Aortic smooth muscle cell (primary cell): ENCODE results near the gene POLR3K. TPM values are rescaled to one million over a fixed set of nuclear protein-coding genes. Genes with fewer than 3 reads are reported as not detected.

Source experiments
- total RNA-seq: library from RNA; depleted of rRNA; stranded (reverse); fragments of >200 nt; gene quantifications from 2 replicates; pipeline ENCODE4 v1.2.3, GENCODE V29; 2014

POLR3K gene
- 3.9 and 6.9 TPM in 2 replicates for total RNA-seq

DNA sequence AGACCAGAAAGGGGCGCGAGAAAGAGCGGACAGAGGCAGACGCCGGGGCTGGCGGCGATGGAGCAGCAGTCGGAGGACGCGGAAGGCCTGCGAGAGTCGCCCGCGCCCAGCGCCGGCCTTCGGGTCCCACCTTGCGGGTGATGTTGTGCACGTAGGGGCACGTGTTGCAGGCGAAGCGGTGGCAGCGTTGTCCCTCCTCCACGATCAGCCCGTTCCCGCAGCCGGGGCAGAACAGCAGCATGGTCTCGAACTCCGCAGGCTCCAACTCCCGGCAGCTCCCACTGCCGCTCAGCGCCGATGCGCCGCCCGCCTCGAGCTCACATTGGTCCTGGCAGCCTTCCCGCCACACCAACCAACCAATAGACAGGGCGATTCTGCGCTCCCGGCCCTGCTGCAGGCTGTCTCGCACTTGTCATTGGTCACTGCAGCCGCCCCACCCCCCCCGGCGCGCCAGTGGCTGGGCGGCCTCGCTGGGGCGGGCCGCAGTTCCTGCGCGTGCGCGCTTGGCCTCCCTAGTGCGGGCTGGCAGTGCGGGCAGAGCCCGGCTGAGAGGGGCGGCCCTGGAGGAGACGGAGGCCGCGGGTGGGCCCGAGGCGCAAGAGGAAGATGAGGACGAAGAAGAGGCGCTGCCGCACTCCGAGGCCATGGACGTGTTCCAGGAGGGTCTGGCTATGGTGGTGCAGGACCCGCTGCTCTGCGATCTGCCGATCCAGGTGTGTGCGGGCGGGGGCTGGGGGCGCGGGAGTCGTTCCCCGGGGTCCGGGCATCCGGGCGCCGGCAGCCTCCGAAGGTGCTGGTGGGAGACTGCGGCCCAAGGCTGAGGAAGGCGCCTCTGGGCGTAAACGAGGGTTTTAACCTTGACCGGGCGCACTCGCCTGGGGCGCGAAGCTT is at the start of gene POLR3K, which contains the start of gene SNRNP25:
POLR3K (minus strand) TSS at position 263 of the 891 bp plus-strand sequence; CDS start at position 241, 22 bp downstream.
SNRNP25 (plus strand) TSS at position 483 of the 891 bp plus-strand sequence; CDS start at position 672, 189 bp downstream.

DNA sequence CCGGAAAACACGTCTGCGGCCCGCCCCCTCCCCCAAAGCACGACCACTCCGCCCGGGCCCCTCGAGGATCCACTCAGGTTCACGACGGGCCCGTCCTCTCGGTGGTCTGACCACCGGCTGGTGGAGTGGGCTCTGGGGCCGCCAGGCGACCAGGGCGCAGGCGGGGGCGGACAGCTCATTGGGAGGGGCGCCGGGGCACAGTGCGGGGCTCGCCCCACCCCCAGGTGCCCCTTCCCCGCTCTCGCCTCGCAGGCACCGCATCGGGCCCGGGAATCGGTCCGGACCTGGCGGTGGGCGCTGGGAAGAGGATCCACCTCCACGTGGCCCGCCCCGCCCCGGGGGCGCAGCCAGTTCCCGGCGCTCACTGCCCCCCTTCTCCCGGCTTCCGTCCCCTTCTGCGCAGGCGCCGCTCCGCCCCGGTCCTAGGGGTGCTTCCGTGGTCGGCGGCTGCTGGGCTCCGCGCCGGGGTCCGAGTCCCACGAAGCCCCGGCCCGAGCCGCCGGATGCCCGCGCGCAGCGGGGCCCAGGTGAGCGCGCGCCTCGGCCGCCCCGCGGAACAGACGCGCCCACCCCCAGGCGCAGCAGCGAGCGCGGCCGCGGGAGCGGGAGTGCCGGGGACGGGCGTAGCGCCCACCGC is 24.5 kb upstream of the POLR3K start, which contains the start of gene MPG:
MPG (plus strand) TSS at position 419 of the 637 bp plus-strand sequence; CDS start at position 504, 85 bp downstream.

DNA sequence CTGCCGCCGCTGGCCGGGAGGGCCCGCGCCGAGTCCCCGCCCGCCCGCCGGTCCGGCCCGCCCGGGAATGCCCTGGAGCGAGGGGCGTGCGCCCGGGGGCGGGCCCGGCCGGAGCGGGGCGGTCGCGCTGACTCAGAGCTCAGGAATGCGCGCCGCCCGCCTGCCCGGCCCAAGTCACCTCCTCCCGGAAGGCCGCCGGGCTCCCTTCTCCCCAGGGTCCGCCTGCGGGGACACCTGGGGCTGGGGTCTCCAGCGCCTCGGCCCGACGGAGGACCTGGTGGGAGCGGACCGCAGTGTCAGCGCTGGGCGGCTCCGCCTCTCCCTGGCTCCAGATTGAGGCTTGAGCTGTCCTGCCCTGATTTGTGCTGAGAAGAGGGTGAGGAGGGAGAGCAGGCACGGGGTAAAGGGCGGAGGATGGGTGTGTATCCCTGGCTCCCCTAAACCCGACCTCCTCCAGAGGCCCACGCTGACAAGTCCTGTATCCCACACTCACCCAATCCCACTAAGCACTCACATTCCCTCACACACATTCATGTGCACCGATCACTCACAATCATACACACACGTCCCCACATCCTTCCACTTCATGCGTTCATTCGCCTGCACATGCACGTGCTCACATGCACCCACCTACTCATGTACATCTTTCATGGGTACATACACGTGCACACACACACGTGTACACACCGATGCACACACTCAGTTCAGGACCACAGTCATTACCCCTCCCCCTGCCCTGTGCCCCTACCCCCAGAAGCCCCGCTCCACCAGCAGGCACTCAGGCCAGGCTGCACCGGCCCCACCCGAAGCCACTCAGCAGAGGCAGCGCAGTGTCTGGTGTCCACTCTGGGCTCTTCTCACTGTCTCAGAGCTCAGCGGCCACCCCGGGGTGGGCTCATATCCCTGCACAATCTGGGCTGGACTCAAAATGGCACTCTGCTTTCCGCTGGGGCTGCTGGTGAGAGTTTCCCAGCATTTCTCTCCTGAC is 19.4 kb upstream of the POLR3K start, which contains the start of gene RHBDF1:
RHBDF1 (minus strand) TSS at position 71 of the 988 bp plus-strand sequence. CDS start 7,616 bp downstream, outside the sequence.

Other genes with a start within 250 kb of the POLR3K start
- gene SNRNP25, start 220 bp upstream of the POLR3K start, total RNA-seq, result 21.2 and 26.8 TPM in 2 replicates
- 112 and 122 TPM in 2 replicates for gene RHBDF1, start 19.0 kb upstream of the POLR3K start, total RNA-seq
- gene MPG, start 24.6 kb upstream of the POLR3K start, total RNA-seq, result 196 and 229 TPM in 2 replicates
- 7.1 and 9.0 TPM in 2 replicates for gene NPRL3, start 85.1 kb upstream of the POLR3K start, total RNA-seq
- not detected in 2 replicates for gene HBZ, start 99.0 kb upstream of the POLR3K start, total RNA-seq
- gene HBM, start 112.4 kb upstream of the POLR3K start, total RNA-seq, result not detected in 2 replicates
- gene HBA2, start 119.3 kb upstream of the POLR3K start, total RNA-seq, result not detected in 2 replicates
- not detected in 2 replicates for gene HBA1, start 123.1 kb upstream of the POLR3K start, total RNA-seq
- not detected in 2 replicates for gene HBQ1, start 126.9 kb upstream of the POLR3K start, total RNA-seq
- 31.3 and 31.8 TPM in 2 replicates for gene LUC7L, start 175.8 kb upstream of the POLR3K start, total RNA-seq
- 49.4 and 63.2 TPM in 2 replicates for gene FAM234A, start 181.2 kb upstream of the POLR3K start, total RNA-seq
- 2.7 and 5.0 TPM in 2 replicates for gene RGS11, start 222.3 kb upstream of the POLR3K start, total RNA-seq
- 0.37 and 0.66 TPM in 2 replicates for gene ARHGDIG, start 227.0 kb upstream of the POLR3K start, total RNA-seq
- 0.79 and 0.93 TPM in 2 replicates for gene PDIA2, start 229.6 kb upstream of the POLR3K start, total RNA-seq